GM12891 (cell line): Measurements from ENCODE around the gene ANTKMT.
A peak's percentile ranks its signal among the peaks of the same experiment; 100 is the strongest.

Source experiments
- DNase-seq: peaks from one replicate; pipeline ENCODE4 v3.0.0; 2011; ENCODE audit warnings: low spot score; ENCODE audit not compliant: insufficient read length
- FAIRE-seq: peaks from 2 replicates; lab custom pipeline; 2011; peaks lifted over from hg19 to GRCh38; lab: Jason Lieb, UNC
- PAX5 ChIP-seq: IDR thresholded peaks from 2 replicates; pipeline ENCODE4 v1.6.1; 2011; ENCODE audit warnings: low read length, moderate library complexity, mild to moderate bottlenecking; ENCODE audit not compliant: insufficient read depth, severe bottlenecking
- POLR2A ChIP-seq: IDR thresholded peaks from 2 replicates; pipeline ENCODE4 v1.6.1; 2011; ENCODE audit warnings: low read depth, low read length, control low read depth
- POLR2AphosphoS5 ChIP-seq: IDR thresholded peaks from 2 replicates; pipeline ENCODE4 v1.6.1; 2011; ENCODE audit warnings: low read depth, low read length, control low read depth
- POU2F2 ChIP-seq: IDR thresholded peaks from 2 replicates; pipeline ENCODE4 v1.6.1; 2011; ENCODE audit warnings: low read depth, mild to moderate bottlenecking, control low read depth, low read length, moderate library complexity
- SPI1 ChIP-seq: IDR thresholded peaks from 2 replicates; pipeline ENCODE4 v1.6.1; 2011; ENCODE audit warnings: low read depth, low read length, control low read depth
- TAF1 ChIP-seq: IDR thresholded peaks from 2 replicates; pipeline ENCODE4 v1.6.1; 2011; ENCODE audit warnings: low read depth, low read length, control low read depth

The ANTKMT gene

DNA sequence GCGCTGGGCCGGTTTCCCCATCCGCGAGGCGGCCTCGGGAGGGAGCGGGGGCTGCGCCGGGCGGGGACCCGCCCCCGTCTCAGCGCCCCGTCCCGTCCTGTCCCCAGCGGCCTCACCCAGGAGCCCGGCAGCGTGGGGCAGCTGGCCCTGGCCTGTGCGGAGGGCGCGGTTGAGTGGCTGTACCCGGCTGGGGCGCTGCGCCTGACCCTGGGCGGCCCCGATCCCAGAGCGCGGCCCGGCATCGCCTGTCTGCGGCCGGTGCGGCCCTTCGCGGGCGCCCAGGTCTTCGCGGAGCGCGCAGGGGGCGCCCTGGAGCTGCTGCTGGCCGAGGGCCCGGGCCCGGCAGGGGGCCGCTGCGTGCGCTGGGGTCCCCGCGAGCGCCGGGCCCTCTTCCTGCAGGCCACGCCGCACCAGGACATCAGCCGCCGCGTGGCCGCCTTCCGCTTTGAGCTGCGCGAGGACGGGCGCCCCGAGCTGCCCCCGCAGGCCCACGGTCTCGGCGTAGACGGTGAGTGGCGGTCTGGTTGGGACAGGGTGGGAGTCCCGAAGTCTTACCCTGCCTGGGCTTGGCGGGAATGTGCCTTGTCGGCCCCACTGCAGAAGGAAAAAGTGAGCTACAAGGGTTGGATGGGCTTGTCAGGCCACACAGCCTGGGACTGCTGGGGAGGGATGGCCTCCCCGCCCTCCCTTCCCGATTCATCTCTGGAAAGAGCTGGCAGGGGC is 5.3 kb upstream of the ANTKMT start:
- DNase-seq (no peak), FAIRE-seq (no peak)
- no peak for TF ChIP-seq POU2F2

DNA sequence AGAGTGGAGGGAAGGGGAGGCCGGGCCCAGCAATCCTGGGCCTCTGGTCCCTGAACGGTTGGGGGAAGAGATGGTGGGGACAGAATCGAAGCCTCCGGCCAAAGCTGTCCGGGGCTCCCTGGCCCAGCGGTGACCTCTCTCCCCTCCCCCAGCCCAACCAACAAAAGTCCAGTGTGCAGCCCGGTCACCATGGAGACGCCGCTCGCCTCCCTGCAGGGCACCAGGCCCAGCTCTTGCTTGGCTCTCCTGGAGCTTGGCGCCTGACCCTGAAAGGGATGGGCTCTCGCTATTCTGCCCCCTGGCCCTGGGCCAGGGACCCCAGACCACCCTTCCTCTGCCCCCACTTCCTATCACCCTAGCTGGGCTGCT is 4.8 kb upstream of the ANTKMT start:
- TF ChIP-seq POU2F2 = no peak
- TF ChIP-seq TAF1 = no peak
- TF ChIP-seq PAX5 = no peak
- TF ChIP-seq SPI1 = no peak
- TF ChIP-seq POLR2AphosphoS5 = no peak
- no peak for FAIRE-seq
- DNase-seq = no peak

DNA sequence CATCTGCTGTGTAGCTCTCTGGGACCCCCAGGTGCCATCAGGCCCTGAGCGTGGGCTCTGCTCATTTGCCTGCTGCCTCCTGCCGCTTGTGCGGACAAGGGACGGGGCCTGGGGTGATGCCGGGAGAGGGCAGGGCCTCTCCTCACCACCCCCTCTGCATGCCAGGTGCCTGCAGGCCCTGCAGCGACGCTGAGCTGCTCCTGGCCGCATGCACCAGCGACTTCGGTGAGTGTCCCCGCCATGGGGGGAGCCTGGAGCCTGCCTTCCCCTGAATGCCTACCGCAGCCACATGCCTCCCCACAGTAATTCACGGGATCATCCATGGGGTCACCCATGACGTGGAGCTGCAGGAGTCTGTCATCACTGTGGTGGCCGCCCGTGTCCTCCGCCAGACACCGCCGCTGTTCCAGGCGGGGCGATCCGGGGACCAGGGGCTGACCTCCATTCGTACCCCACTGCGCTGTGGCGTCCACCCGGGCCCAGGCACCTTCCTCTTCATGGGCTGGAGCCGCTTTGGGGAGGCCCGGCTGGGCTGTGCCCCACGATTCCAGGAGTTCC is 4.1 kb upstream of the ANTKMT start:
- TF ChIP-seq POLR2AphosphoS5 = no peak
- TF ChIP-seq TAF1 = no peak
- TF ChIP-seq POLR2A = no peak
- TF ChIP-seq SPI1 = no peak
- no peak for TF ChIP-seq PAX5
- TF ChIP-seq POU2F2 = no peak
- no peak for FAIRE-seq
- DNase-seq = no peak

DNA sequence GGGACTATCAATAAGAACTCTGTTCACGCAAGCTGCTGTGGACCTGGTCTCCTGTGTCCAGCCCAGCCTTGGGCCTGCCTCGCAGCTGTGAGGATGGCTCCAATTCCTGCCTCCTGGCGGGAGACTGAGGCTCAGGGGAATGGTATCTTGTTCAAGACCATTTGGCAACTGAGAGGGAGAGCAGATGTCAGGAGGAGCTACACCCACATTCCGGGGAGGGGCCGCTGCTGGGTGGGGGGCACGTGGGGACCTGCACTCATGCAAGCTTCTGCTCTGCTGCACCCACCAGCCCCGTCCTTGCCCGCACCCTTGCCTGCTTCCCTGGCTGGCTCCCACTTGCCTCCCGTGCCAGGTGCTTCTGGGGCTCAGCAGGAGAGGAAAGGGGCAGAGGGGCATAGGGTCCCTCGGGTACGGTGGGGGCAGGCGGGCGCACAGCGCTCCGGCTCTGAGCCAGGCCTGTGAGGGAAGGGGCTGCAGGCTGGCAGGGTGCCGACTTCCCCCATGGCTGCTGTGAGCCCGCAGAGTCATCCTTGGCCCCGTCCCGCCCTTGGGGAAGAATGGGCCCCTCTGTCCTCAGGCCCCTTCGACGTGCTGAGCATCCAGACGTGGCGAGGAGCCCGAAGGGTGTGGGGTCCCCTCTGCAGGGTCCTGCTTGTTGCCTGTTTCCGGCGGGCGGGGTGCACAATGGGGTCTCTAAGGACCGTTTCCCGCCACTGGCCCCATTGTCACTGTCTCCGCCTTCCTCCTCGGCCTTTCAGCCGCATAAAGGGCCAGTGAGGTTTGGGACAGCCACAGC is 3.3 kb upstream of the ANTKMT start:
- FAIRE-seq (no peak), DNase-seq (no peak)
- TF ChIP-seq POLR2AphosphoS5 (no peak), SPI1 (no peak), POLR2A (no peak), POU2F2 (no peak), PAX5 (no peak), TAF1 (no peak)

DNA sequence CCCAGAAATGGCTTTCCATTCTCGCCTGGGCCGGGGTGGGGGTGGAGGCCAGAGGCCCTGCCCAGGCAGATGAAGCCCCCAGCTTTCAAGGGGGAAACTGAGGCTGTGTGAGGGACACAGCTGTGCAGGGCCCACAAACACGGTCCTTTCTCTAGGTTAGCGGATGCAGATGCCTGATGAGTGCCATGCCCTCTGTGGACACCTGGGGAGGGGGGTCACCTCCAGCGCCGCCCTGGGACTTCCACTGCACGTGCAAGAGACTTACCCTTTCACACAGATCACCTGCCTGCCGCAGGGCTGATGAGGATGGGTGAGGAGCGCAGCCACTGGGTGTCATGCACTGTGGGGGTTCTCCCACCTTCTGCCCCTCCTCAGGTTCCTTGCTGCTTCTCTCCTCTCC is 2.6 kb upstream of the ANTKMT start:
- no peak for DNase-seq
- TF ChIP-seq POLR2A = no peak
- TF ChIP-seq POU2F2 = no peak
- no peak for TF ChIP-seq POLR2AphosphoS5
- TF ChIP-seq TAF1 = no peak
- TF ChIP-seq SPI1 = no peak
- no peak for TF ChIP-seq PAX5
- no peak for FAIRE-seq

DNA sequence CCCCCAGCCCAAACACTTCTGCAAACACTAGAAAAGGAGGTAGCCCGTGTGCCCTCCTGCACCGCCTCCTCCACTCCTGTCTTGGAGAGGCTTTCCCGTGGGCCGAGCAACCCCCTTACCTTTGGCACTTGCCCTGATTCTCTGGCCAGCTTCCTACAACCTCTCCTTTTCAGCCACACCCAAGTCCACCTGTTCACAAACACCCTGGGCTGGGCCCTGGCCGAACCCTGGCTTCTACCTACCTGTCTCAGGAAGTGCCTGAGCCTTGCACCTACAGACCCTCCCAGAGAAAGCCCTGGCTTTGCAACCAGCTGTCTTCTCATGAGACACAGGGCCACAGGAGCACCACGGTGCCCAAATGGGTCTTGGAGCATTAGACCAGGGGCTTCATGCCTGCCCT is 2.0 kb upstream of the ANTKMT start:
- DNase-seq = no peak
- TF ChIP-seq SPI1 (no peak), PAX5 (no peak), TAF1 (no peak), POLR2AphosphoS5 (no peak), POU2F2 (no peak), POLR2A (no peak)
- no peak for FAIRE-seq

DNA sequence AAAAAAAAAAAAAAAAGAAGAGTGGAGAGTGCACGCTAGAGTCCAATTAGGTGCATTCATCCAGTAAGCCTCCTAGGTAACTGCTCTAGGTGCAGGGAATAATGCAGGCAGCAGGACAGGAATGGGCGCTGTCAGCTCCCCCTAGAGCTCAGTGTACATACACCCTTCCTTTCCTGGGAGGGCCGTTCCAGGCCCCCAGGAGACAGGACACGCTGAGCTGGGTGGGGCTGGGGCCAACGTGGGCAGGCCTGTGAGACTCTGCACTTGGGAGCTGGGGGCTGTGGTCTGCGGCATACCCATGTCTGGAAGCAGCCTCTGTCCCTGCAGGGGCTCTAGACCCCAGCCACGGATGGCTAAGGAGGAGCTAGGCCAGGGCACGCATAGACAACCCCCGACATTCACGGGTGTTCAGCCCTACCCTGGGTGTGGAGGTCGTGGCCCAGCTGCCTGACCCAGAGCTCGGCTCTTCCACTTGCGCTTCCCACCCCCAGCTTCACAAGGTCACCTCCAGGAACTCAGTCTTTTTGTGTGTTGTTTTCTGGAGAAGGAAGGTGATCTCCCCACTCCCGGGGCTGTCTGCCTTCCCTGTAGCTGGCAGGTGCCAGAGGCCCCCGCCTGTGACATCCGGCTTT is 1.0 kb upstream of the ANTKMT start:
- FAIRE-seq = peak; percentile 78
- DNase-seq = no peak
- TF ChIP-seq PAX5 (no peak), POLR2A (no peak), POU2F2 (no peak), SPI1 (no peak), TAF1 (no peak), POLR2AphosphoS5 (no peak)

DNA sequence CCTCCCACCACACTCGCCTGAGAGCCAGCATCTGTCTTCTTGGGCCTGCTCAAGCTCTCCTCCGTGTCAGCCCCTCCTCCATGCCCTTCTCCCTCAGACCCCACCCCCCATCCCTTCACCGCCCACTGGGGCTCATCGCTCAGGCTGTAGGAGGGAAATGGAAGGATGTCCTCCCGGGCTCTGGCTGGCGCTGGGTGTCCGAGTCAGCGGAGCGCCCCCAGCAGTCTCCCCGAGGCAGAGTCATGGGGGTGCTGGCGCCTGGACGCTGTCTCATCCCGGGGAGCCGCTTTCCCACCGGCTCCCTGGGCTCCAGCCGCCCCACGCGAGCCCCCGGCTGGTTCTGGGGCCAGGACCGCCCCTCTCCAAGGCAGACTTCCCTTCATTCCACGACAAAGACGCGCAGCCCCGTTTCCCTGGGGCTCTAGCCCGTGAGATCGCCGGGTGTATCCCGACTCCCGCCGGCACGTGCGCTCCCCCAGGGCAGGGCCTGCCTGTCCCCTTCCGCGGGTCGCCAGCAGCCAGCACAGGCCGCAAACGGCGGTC is 428 bp upstream of the ANTKMT start:
- DNase-seq (peak; percentile 70), FAIRE-seq (no peak)

DNA sequence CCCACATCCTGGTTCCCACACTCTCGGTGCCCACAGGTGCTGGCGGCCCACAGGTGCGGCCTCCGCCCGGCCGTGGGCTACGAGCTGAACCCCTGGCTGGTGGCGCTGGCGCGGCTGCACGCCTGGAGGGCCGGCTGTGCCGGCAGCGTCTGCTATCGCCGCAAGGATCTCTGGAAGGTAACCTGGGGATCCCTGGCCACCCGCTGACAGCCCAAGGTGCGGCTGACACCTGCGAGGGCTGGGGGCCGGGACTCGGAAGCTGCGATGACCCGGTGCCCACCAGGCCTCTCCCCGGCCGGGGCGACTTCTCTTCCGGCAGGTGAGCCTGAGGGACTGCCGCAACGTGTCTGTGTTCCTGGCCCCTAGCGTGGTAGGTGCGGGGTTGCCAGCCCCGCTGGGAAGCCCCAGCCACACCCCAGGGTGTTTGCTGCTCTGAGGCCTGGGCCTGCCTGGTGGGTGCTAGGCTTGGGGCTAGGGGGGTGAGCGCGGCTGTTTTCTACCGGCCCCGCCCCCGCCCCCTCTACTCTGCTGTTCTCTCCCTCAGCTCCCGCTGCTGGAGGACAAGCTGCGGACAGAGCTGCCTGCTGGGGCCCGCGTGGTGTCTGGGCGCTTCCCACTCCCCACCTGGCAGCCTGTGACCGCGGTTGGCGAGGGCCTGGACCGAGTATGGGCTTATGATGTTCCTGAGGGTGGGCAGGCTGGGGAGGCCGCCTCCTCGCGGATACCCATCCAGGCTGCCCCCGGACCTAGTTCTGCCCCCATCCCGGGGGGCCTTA is 1.0 kb downstream of the ANTKMT start:
- FAIRE-seq (no peak), DNase-seq (no peak)
- TF ChIP-seq SPI1 (no peak), TAF1 (no peak), POLR2A (no peak), PAX5 (no peak), POU2F2 (no peak), POLR2AphosphoS5 (no peak)

More for the DNA sequence above, 428 bp upstream of the ANTKMT start:
- TF ChIP-seq PAX5 (no peak), TAF1 (no peak), POLR2A (no peak), POU2F2 (no peak)
